Gastrocnemius medialis (tissue), 4 donors: ENCODE data around the gene CMIP.

ENCODE experiments used
- CTCF ChIP-seq, 5 experiments: fragments of 450-650 bp in 3 of 5; fragments of 200-600 bp in 2 of 5; sonication (generic) in 2 of 5; IDR thresholded peaks in 4 of 5; conservative IDR thresholded peaks in 1 of 5; 1 replicate in 4 of 5; 2 replicates in 1 of 5; pipeline ENCODE4 v1.5.1; 2016 to 2019; ENCODE audit warnings: antibody characterized with exemption in 5 of 5, mild to moderate bottlenecking in 3 of 5, moderate library complexity in 3 of 5
- POLR2A ChIP-seq, 2 donors: fragments of 450-650 bp; IDR thresholded peaks; one replicate each; pipeline ENCODE4 v1.6.1; 2017; ENCODE audit warnings: antibody characterized with exemption in 2 of 2, mild to moderate bottlenecking in 2 of 2, moderate library complexity in 2 of 2

GRCh38 chr16:81607805-81608522 is 163.4 kb downstream of the CMIP start:
- TF ChIP-seq POLR2A (IDR thresholded peaks at IDR 0.05) (no peak), CTCF (IDR thresholded peaks at IDR 0.05 in 4 of 5, conservative IDR thresholded peaks at IDR 0.05 in 1 of 5) (no peak)
